Renal pelvis (tissue), 12 donors: ENCODE results near the gene LILRB1. TPM values are rescaled to one million over a fixed set of nuclear protein-coding genes. Genes with fewer than 3 reads are reported as not detected.
"Not testable (repeated sequence)": the region's sequence is repeated elsewhere in the genome, so short reads cannot be mapped to it uniquely, and the experiment has no call there.

ENCODE experiments used
- DNase-seq: peaks from one replicate; pipeline ENCODE4 v3.0.0-alpha.2; 2013
- long read RNA-seq, 16 experiments: transcript quantifications; one replicate each; lab custom pipeline, GENCODE V29; 2026
- polyA plus RNA-seq, 3 donors: library from polyadenylated mRNA; unstranded; fragments of 120-200 nt; gene quantifications; one replicate each; pipeline ENCODE4 v1.2.1, GENCODE V29; 2013; ENCODE audit not compliant: insufficient read length in 3 of 3

LILRB1 gene
- polyA plus RNA-seq = 1 to 10 TPM in 2 of 3 donors, under 1 TPM in 1; 0.91 to 1.4 (median 1.3) TPM
- long read RNA-seq, donor 1 = 0 reads
- long read RNA-seq, donor 2 = 0 reads
- long read RNA-seq, donor 3 = 0 reads
- long read RNA-seq, donor 4 = 0 reads
- long read RNA-seq, donor 5 = 0 reads
- long read RNA-seq, donor 6 = 0 reads
- long read RNA-seq, donor 7 = 0 reads
- long read RNA-seq, donor 8 = 0 reads
- long read RNA-seq, donor 9 = 0 reads
- long read RNA-seq, donor 10 = 0 reads
- long read RNA-seq, donor 11 = 0 reads
- long read RNA-seq, donor 12, partial matches to known transcripts = 0 of 2 reads
- long read RNA-seq, donor 12, other reads (novel, unspliced or antisense) = 0 of 2 reads
- long read RNA-seq, donor 13 = 0 reads
- long read RNA-seq, donor 14 = 0 reads
- long read RNA-seq, donor 15 = 0 reads
- long read RNA-seq, donor 16 = 0 reads

GRCh38 chr19:54630262-54630661, at the start of gene LILRB1:
Gene LILRB1 (plus strand): TSS chr19:54630484. CDS start chr19:54631074, 590 bp downstream.
- not testable (repeated sequence) for DNase-seq

GRCh38 chr19:54586397-54586796, 43.9 kb upstream of the LILRB1 start:
- no peak for DNase-seq

DNA sequence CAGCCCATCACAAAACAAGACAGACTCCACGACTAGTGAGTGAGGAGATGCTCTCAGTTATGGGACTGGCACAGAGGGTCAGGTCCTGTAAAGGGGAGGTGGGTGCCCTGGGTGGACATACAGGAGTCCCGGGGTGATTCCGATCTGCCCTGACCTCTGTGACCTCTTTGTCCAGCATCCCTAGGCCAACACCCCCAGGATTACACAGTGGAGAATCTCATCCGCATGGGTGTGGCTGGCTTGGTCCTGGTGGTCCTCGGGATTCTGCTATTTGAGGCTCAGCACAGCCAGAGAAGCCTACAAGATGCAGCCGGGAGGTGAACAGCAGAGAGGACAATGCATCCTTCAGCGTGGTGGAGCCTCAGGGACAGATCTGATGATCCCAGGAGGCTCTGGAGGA, 43.3 kb upstream of the LILRB1 start:
- no peak for DNase-seq

DNA sequence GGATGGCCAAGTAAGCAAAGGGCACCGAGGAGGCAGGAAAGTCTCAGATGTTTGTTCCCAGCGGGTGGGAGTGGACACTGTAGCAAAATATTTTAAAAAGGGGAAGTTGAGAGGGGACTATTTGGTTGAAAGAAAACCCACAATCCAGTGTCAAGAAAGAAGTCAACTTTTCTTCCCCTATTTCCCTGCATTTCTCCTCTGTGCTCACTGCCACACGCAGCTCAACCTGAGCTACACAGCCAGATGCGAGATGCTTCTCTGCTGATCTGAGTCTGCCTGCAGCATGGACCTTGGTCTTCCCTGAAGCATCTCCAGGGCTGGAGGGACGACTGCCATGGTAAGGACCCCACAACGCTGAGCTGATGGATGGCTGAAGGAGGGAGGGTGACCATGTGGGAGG, 36.8 kb upstream of the LILRB1 start, which contains the start of gene LILRA1:
TSS of gene LILRA1 (plus strand) at position 188 of the 400 bp plus-strand sequence. CDS start 613 bp downstream, outside the sequence.
- DNase-seq = not testable (repeated sequence)

GRCh38 chr19:54593931-54594626, 36.2 kb upstream of the LILRB1 start:
- DNase-seq = not testable (repeated sequence)

- no peak for DNase-seq
These were observed 35.5 kb upstream of the LILRB1 start for GRCh38 chr19:54594737-54595136.

GRCh38 chr19:54595680-54596436, 34.4 kb upstream of the LILRB1 start:
- not testable (repeated sequence) for DNase-seq

GRCh38 chr19:54600212-54600611, 30.1 kb upstream of the LILRB1 start:
- no peak for DNase-seq

DNA sequence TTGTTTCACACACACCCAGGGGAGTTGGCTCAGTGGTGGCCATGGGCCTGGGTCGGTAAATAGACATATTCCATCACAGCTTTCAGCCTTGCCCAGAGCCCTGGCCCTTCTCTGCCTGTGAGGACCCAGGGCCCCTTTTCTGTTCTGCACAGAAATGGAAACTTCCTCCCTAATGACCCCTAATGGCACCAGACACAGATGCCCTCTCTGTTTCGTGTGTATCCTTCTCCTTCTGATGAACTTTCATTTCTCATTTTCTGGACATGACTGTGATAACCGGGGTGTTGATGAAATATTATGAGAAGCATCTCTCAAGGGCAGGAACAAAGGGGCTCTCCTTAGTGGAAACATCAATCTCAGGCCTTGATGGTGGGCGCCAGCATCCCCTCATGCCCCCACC, 24.1 kb upstream of the LILRB1 start:
- DNase-seq = no peak

DNA sequence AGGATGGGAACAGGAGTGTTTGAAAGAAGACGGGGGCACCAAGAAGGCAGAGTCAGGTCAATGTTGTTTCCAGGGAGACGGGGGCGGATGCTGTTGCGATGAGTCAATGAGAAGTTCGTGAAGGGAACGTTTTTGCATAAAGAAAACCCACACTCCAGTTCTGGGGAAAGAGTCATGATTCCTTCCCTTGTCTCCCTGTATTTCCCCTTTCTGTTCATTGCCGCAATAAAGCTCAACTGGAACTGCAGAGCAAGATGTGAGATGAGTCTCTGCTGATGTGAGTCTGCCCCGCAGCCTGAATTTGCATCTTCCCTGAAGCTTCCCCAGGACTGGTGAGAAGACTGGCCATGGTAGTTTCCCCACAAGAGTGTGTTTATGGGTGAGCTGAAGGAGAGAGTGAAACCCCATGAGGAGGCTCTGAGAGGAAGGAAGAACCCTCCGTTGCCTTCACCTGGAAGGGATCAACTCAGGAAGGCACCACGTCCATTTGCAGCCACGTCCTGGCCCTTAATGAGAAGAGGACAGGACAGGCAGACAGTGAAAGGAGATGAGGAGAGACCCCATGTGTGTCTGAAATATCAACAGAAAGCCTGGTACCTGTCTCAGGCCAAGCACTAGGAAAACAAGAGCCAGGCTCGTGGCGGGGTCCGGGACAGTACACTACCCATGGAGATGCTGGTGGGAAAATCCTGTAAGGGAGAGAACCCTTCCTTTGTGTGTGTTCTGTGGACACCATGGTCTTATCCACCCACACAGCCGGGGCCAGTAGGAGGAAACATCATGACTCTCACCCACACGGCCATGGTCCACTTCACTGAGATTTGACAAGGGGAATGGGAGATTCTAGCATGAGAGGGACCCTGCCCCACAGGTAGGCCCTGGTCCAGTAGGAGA, 23.1 kb upstream of the LILRB1 start:
- no peak for DNase-seq

DNA sequence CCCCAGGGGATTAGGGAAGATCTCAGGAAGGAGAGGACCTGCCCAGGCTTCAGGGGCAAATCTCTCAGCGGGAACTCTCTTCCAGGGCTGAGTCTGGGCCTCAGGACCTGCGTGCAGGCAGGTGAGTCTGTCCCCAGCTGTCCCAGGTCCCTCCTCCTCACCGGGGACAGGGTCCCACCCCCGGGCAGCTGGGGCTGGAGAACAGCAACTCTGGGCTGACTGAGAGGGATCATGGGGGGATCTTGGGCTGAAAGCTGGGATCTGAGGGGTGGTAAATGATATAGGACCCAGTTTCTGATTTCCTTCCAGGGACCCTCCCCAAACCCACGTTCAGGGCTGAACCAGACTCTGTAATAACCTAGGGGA, 22.5 kb upstream of the LILRB1 start:
- DNase-seq = no peak

GRCh38 chr19:54608205-54608604, 22.1 kb upstream of the LILRB1 start:
- no peak for DNase-seq

GRCh38 chr19:54608792-54609191, 21.5 kb upstream of the LILRB1 start:
- DNase-seq = no peak

GRCh38 chr19:54609356-54609791, 20.9 kb upstream of the LILRB1 start:
- no peak for DNase-seq

- DNase-seq = no peak
These were observed 17.9 kb upstream of the LILRB1 start for GRCh38 chr19:54612428-54612827.

DNA sequence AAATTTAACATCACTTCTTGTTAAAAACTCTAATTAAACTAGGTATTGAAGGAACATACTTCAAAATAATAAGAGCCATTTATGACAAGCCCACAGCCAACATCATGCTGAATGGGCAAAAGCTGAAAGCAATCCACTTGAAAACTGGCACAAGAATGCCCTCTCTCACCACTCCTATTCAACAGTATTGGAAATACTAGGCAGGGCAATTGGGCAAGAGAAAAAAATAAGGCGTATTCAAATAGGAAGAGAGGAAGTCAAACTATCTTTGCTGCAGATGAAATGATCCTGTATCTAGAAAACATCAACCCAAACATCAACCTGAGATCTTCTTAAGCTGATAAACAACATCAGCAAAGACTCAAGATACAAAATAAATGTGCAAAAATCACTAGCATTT, 15.6 kb upstream of the LILRB1 start:
- DNase-seq = no peak

DNA sequence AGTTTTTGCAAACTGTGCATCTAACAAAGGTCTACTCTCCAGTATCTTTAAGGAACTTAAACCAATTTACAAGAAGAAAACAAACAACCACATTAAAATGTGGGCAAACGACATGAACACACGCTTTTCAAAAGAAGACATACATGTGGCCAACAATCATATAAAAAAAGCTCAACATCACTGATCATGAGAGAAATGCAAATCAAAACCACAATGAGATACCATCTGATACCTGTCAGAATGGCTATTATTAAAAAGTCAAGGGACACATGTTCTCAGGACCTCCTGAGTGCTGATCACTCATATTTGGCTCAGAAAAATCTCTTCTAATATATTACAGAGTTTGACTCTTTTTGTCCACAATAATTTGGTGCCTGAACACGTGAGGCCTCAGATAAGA, 14.2 kb upstream of the LILRB1 start:
- no peak for DNase-seq

DNA sequence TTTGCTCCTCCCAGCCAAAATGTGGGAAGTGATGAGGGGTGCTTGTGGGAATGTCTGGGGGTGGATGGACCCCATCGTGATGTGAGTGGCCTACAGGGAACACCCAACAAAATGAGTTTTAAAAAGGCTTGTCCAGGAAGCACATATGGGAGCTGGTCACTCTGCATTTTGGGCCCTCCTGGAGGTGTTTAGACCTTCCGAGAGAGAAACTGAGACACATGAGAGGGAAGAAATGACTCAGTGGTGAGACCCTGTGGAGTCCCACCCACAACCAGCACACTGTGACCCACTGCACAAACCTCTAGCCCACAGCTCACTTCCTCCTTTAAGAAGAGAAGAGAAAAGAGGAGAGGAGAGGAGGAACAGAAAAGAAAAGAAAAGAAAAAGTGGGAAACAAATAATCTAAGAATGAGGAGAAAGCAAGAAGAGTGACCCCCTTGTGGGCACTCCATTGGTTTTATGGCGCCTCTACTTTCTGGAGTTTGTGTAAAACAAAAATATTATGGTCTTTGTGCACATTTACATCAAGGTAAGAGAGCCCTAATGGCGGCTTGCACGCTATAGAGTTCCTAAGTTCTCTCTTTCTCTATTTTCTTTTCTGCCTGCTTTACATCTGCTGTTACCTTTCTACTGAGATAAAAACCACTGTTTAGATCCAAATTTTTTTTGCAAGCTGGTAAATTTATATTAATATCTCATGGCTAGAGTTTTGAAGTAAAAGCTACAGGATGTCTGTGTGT, 13.3 kb upstream of the LILRB1 start:
- no peak for DNase-seq

DNA sequence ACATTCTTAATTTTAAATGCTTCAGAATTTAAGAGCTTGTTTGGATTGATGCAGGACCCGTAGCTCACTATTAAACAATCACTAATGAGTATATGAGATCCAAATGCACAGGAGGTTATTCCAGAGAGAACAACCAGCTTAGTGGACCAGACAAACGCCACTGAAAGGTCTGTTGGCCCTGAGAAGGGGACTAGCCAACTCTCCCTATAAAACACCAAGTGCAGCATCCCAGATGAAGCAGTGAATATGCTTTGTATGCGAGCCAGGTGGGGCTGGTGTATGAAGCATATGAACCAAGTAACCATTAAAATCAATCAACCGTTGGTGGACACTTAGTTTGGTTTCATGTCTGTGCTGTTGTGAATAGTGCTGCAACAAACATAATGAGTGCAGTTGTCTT, 9.8 kb upstream of the LILRB1 start:
- no peak for DNase-seq

DNA sequence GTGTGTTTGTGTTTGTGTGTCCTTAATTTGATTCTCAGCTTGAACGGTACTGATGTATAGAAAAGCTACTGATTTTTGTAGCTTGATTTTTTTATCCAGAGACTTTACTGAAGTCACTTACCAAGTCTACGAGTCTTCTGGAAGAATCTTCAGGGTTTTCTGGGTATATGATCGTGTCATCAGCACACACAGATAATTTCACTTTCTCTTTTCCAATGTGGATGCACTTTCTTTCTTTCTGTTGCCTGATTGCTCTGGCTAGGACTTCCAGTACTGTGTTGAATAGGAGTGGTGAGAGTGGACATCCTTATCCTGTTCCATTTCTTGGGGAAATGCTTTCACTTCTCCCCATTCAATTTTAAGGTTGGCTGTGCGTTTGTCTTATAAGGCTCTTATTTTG, 7.9 kb upstream of the LILRB1 start:
- DNase-seq = no peak

DNA sequence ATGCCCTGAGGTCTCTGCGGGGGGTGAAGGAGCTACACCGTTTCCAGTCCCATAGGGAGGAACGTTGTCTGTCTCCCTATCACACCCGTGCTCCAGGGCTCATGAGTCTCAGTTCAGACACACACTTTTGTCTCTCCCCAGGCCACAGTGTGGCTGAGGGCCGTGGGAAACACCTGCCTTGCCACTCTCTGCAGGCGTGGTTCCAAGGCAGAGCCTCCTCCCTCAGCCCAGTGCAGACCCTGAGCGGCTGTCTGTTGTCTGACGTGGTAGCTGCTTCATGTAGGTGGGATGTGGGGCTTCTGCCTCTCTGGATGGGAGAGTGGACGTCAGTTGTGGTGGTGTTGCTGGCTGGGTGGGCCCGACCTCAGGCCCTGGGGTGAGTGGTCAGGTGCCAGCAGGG, 6.0 kb upstream of the LILRB1 start:
- not testable (repeated sequence) for DNase-seq
